SK-N-SH (cell line): ENCODE data around the gene OTOS. TPM values are rescaled to one million over a fixed set of nuclear protein-coding genes. Genes with fewer than 3 reads are reported as not detected.

Experiments used
- CTCF ChIA-PET: fragments of 300-600, 350-600 bp; formaldehyde crosslinking; extraction: SDS; loops from one replicate; lab custom pipeline; 2021; lab: Yijun Ruan, JAX
- POLR2A ChIA-PET: fragments of 350-600 bp; sonication (Branson Sonifier 250); formaldehyde crosslinking; extraction: SDS; loops from one replicate; lab custom pipeline; 2020; ENCODE audit warnings: antibody characterized with exemption, inconsistent platforms; lab: Yijun Ruan, JAX
- DNase-seq: peaks from one replicate; pipeline ENCODE4 v3.0.0; 2012
- H2AFZ ChIP-seq: fragments of 200-600 bp; sonication (generic); 2 replicates; pipeline ENCODE4 v1.8.1; 2016; ENCODE audit warnings: antibody characterized with exemption, mild to moderate bottlenecking, low read depth
- H3F3A ChIP-seq: fragments of 200-600 bp; sonication (generic); replicated peaks from 2 replicates; pipeline ENCODE3; 2016; ENCODE audit warnings: antibody characterized with exemption, mild to moderate bottlenecking; ENCODE audit not compliant: insufficient read depth
- H3K27ac ChIP-seq, 2 experiments: fragments of 200-500 bp in 1 of 2; fragments of 200-600 bp in 1 of 2; sonication (Bioruptor generic) in 1 of 2; sonication (generic), shearing (Covaris generic) in 1 of 2; 2 replicates each; pipeline versions ENCODE4 v1.5.1 to v1.6.1; 2014 to 2016; ENCODE audit warnings: low read depth in 2 of 2, inconsistent platforms in 1 of 2, low read length in 1 of 2, mild to moderate bottlenecking in 1 of 2, mixed read lengths in 1 of 2
- H3K27me3 ChIP-seq: fragments of 200-600 bp; sonication (generic), shearing (Covaris generic); 2 replicates; pipeline ENCODE4 v1.6.1; 2016; ENCODE audit warnings: mixed run types; ENCODE audit not compliant: insufficient read depth
- H3K36me3 ChIP-seq, 2 experiments: fragments of 200-500 bp in 1 of 2; fragments of 200-600 bp in 1 of 2; sonication (Bioruptor generic) in 1 of 2; sonication (generic) in 1 of 2; replicated peaks in 1 of 2; 2 replicates each; pipeline versions ENCODE3 to v1.5.1; 2014 to 2016; ENCODE audit warnings: low read length in 1 of 2, mild to moderate bottlenecking in 1 of 2; ENCODE audit not compliant: insufficient read depth in 2 of 2, control insufficient read depth in 1 of 2
- H3K4me1 ChIP-seq, 2 experiments: fragments of 200-500 bp in 1 of 2; fragments of 200-600 bp in 1 of 2; sonication (Bioruptor generic) in 1 of 2; sonication (generic), shearing (Covaris generic) in 1 of 2; 2 replicates each; pipeline versions ENCODE4 v1.5.1 to v1.6.1; 2014 to 2016; ENCODE audit warnings: low read depth in 1 of 2, low read length in 1 of 2, mixed run types in 1 of 2; ENCODE audit not compliant: insufficient read depth in 2 of 2, control insufficient read depth in 1 of 2
- H3K4me2 ChIP-seq: fragments of 200-600 bp; sonication (generic), shearing (Covaris generic); 2 replicates; pipeline ENCODE4 v1.6.1; 2017; ENCODE audit warnings: mixed run types
- H3K4me3 ChIP-seq, 2 experiments: fragments of 200-500 bp in 1 of 2; fragments of 200-600 bp in 1 of 2; sonication (Bioruptor generic) in 1 of 2; sonication (generic), shearing (Covaris generic) in 1 of 2; 2 replicates each; pipeline versions ENCODE4 v1.5.1 to v1.8.1; 2014 to 2016; ENCODE audit warnings: low read depth in 2 of 2, inconsistent platforms in 1 of 2, low read length in 1 of 2, mild to moderate bottlenecking in 1 of 2, mixed read lengths in 1 of 2, moderate library complexity in 1 of 2
- H3K79me2 ChIP-seq: fragments of 200-600 bp; sonication (generic); 2 replicates; pipeline ENCODE4 v1.8.1; 2017; ENCODE audit warnings: mild to moderate bottlenecking; ENCODE audit not compliant: insufficient read depth
- H3K9ac ChIP-seq: fragments of 200-600 bp; sonication (generic); 2 replicates; pipeline ENCODE4 v1.6.1; 2017; ENCODE audit warnings: mixed run types
- H3K9me2 ChIP-seq: fragments of 200-600 bp; sonication (generic); 2 replicates; pipeline ENCODE4 v1.6.1; 2017; ENCODE audit warnings: mixed run types
- H3K9me3 ChIP-seq: fragments of 200-600 bp; sonication (generic); 2 replicates; pipeline ENCODE4 v1.6.1; 2017; ENCODE audit warnings: mixed run types, mild to moderate bottlenecking, moderate library complexity
- H4K20me1 ChIP-seq: fragments of 200-600 bp; sonication (generic); 2 replicates; pipeline ENCODE4 v1.6.1; 2017; ENCODE audit warnings: mild to moderate bottlenecking, mixed run types; ENCODE audit not compliant: insufficient read depth
- CHD2 ChIP-seq: fragments of 150-350 bp; IDR thresholded peaks from 2 replicates; pipeline ENCODE4 v1.6.1; 2018; ENCODE audit warnings: low read length; ENCODE audit not compliant: partially characterized antibody
- FOSL2 ChIP-seq: IDR thresholded peaks from 2 replicates; pipeline ENCODE4 v1.4.0; 2012; ENCODE audit warnings: low read depth, mild to moderate bottlenecking, moderate library complexity, borderline replicate concordance
- FOXM1 ChIP-seq: IDR thresholded peaks from 2 replicates; pipeline ENCODE4 v1.4.0; 2012; ENCODE audit warnings: low read depth, mild to moderate bottlenecking
- JUND ChIP-seq: IDR thresholded peaks from 2 replicates; pipeline ENCODE4 v1.4.0; 2012
- MXI1 ChIP-seq: IDR thresholded peaks from 2 replicates; pipeline ENCODE4 v1.6.1; 2012; ENCODE audit warnings: mild to moderate bottlenecking, low read depth, low read length, improper control_type of control experiment
- NRF1 ChIP-seq: IDR thresholded peaks from 2 replicates; pipeline ENCODE4 v1.6.1; 2012; ENCODE audit warnings: low read depth, mild to moderate bottlenecking, low read length
- RAD21 ChIP-seq: IDR thresholded peaks from 2 replicates; pipeline ENCODE4 v1.6.1; 2012; ENCODE audit warnings: mild to moderate bottlenecking, low read length
- RCOR1 ChIP-seq: fragments of 150-350 bp; IDR thresholded peaks from 2 replicates; pipeline ENCODE4 v1.6.1; 2017; ENCODE audit warnings: antibody characterized with exemption, low read length
- REST ChIP-seq: IDR thresholded peaks from 2 replicates; pipeline ENCODE4 v1.6.1; 2012; ENCODE audit warnings: mild to moderate bottlenecking, low read depth, low read length, moderate library complexity
- RXRA ChIP-seq: IDR thresholded peaks from 2 replicates; pipeline ENCODE4 v1.4.0; 2012; ENCODE audit warnings: low read depth, mild to moderate bottlenecking, borderline replicate concordance
- TCF12 ChIP-seq: IDR thresholded peaks from 2 replicates; pipeline ENCODE4 v1.4.0; 2012
- TEAD4 ChIP-seq: IDR thresholded peaks from 2 replicates; pipeline ENCODE4 v1.4.0; 2012; ENCODE audit warnings: mild to moderate bottlenecking, borderline replicate concordance; ENCODE audit not compliant: insufficient read depth
- USF1 ChIP-seq: IDR thresholded peaks from 2 replicates; pipeline ENCODE4 v1.4.0; 2012; ENCODE audit warnings: low read depth, borderline replicate concordance
- WGBS: methylation state at CpG from one replicate; pipeline ENCODE4 v1.1.6; 2017; ENCODE audit warnings: low lambda C conversion rate; 5-methylcytosine and 5-hydroxymethylcytosine counted together
- polyA plus RNA-seq, 3 experiments: library from polyadenylated mRNA; depleted of rRNA; stranded (reverse); fragments of >200 nt; gene quantifications; 2 replicates each; pipeline ENCODE4 v1.2.3, GENCODE V29; 2012

Gene OTOS
- polyA plus RNA-seq, 1 of the 3 experiments (the other 2 are of a cell fraction) = not detected

- Histone ChIP-seq H3K4me1 (no peaks in the 10 kb centered on the region), H3F3A (no peaks in the 10 kb centered on the region), H3K4me3 (no peak overlapping the region), H3K79me2 (no peaks in the 10 kb centered on the region), H4K20me1 (no peaks in the 10 kb centered on the region), H3K9me3 (no peaks in the 10 kb centered on the region), H2AFZ (no peak overlapping the region), H3K4me2 (no peak overlapping the region), H3K27ac (no peak overlapping the region), H3K9ac (no peak overlapping the region), H3K36me3 (no peaks in the 10 kb centered on the region), H3K9me2 (no peaks in the 10 kb centered on the region), H3K27me3 (no peaks in the 10 kb centered on the region)
- POLR2A ChIA-PET = no interaction called here
- TF ChIP-seq USF1 (no peak), CHD2 (no peak), MXI1 (no peak), TEAD4 (no peak), RCOR1 (no peak), RAD21 (no peak), NRF1 (no peak), FOSL2 (no peak), FOXM1 (no peak), JUND (no peak), TCF12 (no peak), REST (no peak), RXRA (no peak)
- CTCF ChIA-PET = interaction anchor here (1.6 kb wide), 1 partner anchor 10 kb away, joined by 5 read pairs; no protein-coding TSS in a partner anchor
- WGBS = 26% methylated on average over 8 of the region's 18 CpGs
- no peak for DNase-seq
Observed at GRCh38 chr2:240160291-240161086, 20.0 kb upstream of the OTOS start.
